ENCODE data around the gene KLHDC8A. TPM values are rescaled to one million over a fixed set of nuclear protein-coding genes. Genes with fewer than 3 reads are reported as not detected.
A peak's percentile ranks its signal among the peaks of the same experiment; 100 is the strongest.

The KLHDC8A gene
- total and polyA plus RNA-seq, 9 of the 15 experiments (the other 6 are each of a cell fraction or from before 2014, with no cell fraction given) = 0.01 to 0.54 (median 0.04) TPM; not detected in 6

- TF ChIP-seq AFF4 (CRISPR knock-in tag; IDR thresholded peaks at IDR 0.05) (0 out of 2 replicates have a peak, but pooled peaks have one; percentile 50), SP2 (IDR thresholded peaks at IDR 0.05; ENCODE audit: extremely low read depth, low read depth, low read length, poor library complexity, severe bottlenecking) (peak; percentile 37), BRF1 (IDR thresholded peaks at IDR 0.05; ENCODE audit: borderline replicate concordance, extremely low read depth, insufficient read length) (no peak), KDM5B (IDR thresholded peaks at IDR 0.05; ENCODE audit: insufficient replicate concordance, low read depth, low read length) (peak; percentile 59), SRSF1 (IDR thresholded peaks at IDR 0.05; ENCODE audit: low read depth, low read length) (no peak), ZNF224 (CRISPR knock-in tag; IDR thresholded peaks at IDR 0.05) (peak; percentile 89), KHSRP (IDR thresholded peaks at IDR 0.05) (no peak), ZKSCAN8 (CRISPR knock-in tag; IDR thresholded peaks at IDR 0.05) (no peak), EZH2 (IDR thresholded peaks at IDR 0.05; ENCODE audit: borderline replicate concordance, low read depth, low read length) (0 out of 2 replicates have a peak, but pooled peaks have one; percentile 87), CTCFL (IDR thresholded peaks at IDR 0.05; ENCODE audit: borderline replicate concordance, insufficient read depth, low read depth, low read length, poor library complexity, severe bottlenecking) (peak; percentile 96), NUFIP1 (IDR thresholded peaks at IDR 0.05; ENCODE audit: partially characterized antibody) (no peak), TOE1 (IDR thresholded peaks at IDR 0.05; ENCODE audit: borderline replicate concordance) (0 out of 2 replicates have a peak, but pooled peaks have one; percentile 48), TOE1 (CRISPR knock-in tag; IDR thresholded peaks at IDR 0.05; ENCODE audit: borderline replicate concordance, low read depth) (peak; percentile 96; the same call in 1 of the 2 replicates), ZSCAN29 (IDR thresholded peaks at IDR 0.05) (0 out of 2 replicates have a peak, but pooled peaks have one; percentile 24), JUN (IDR thresholded peaks at IDR 0.05; ENCODE audit: borderline replicate concordance, low read depth, low read length) (no peak), JUN (CRISPR knock-in tag; IDR thresholded peaks at IDR 0.05; ENCODE audit: borderline replicate concordance) (peak; percentile 81; the same call in 1 of the 2 replicates), ZNF395 (CRISPR knock-in tag; IDR thresholded peaks at IDR 0.05) (0 out of 2 replicates have a peak, but pooled peaks have one; percentile 39)
These were observed 35.4 kb downstream of the KLHDC8A start, which contains the start of gene NUAK2 (continued) for GRCh38 chr1:205321162-205321958.
